ENCODE measurements around the gene GLT8D2.

DNA sequence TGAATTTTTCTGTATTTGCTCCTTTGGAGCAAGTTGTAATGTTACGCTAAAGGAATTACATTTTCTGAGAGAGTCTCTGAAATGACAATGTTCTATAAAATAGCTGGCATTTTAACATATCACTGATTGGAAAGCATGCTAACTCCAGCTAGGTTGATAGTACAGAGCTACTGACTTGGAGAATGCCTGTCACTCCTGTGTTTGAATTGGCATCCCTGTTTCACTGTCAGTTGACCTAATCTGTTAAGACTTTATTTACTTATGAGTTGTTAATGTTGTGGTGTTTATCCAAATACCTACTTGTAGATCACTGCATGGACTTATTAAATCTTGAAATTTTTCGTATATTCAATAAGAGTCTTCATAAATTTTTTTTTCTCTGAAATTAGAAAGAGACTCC is 48.0 kb upstream of the GLT8D2 start:
- TF ChIP-seq EZH2 (IDR thresholded peaks at IDR 0.05; ENCODE audit: low read length, missing control alignments): no peak
- TF ChIP-seq, protein P1, sequence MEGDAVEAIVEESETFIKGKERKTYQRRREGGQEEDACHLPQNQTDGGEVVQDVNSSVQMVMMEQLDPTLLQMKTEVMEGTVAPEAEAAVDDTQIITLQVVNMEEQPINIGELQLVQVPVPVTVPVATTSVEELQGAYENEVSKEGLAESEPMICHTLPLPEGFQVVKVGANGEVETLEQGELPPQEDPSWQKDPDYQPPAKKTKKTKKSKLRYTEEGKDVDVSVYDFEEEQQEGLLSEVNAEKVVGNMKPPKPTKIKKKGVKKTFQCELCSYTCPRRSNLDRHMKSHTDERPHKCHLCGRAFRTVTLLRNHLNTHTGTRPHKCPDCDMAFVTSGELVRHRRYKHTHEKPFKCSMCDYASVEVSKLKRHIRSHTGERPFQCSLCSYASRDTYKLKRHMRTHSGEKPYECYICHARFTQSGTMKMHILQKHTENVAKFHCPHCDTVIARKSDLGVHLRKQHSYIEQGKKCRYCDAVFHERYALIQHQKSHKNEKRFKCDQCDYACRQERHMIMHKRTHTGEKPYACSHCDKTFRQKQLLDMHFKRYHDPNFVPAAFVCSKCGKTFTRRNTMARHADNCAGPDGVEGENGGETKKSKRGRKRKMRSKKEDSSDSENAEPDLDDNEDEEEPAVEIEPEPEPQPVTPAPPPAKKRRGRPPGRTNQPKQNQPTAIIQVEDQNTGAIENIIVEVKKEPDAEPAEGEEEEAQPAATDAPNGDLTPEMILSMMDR (conservative IDR thresholded peaks at IDR 0.05 in 1 of 2, IDR thresholded peaks at IDR 0.05 in 1 of 2; ENCODE audit: low read depth in 1 of 2, low read length in 2 of 2): no peak

Data from fibroblast of lung (primary cell).